HEK293 (cell line): ENCODE measurements around the gene KMT2D.
A peak's percentile ranks its signal among the peaks of the same experiment; 100 is the strongest.

Experiments used
- CTCF ChIA-PET: fragments of 350-600 bp; formaldehyde crosslinking; extraction: SDS; loops from one replicate; lab custom pipeline; 2021; ENCODE audit warnings: antibody characterized with exemption; lab: Yijun Ruan, JAX
- POLR2A ChIA-PET: fragments of 300-600 bp; formaldehyde crosslinking; extraction: SDS; loops from one replicate; lab custom pipeline; 2020; ENCODE audit warnings: antibody characterized with exemption, inconsistent platforms; lab: Yijun Ruan, JAX
- H3K27ac ChIP-seq: fragments of 200-500 bp; sonication (Bioruptor generic); 2 replicates; pipeline ENCODE4 v1.5.1; 2014; ENCODE audit warnings: low read depth, low read length, control low read depth, inconsistent platforms; ENCODE audit errors: extremely low read depth
- H3K36me3 ChIP-seq, 2 experiments: fragments of 200-500 bp in 1 of 2; sonication (Bioruptor generic) in 1 of 2; 1 replicate in 1 of 2; 2 replicates in 1 of 2; pipeline ENCODE4 v1.5.1; 2014 to 2017; ENCODE audit warnings: inconsistent platforms in 2 of 2, low read length in 2 of 2; ENCODE audit not compliant: control insufficient read depth in 2 of 2, insufficient read depth in 1 of 2
- H3K4me1 ChIP-seq: fragments of 200-500 bp; sonication (Bioruptor generic); 2 replicates; pipeline ENCODE4 v1.5.1; 2014; ENCODE audit warnings: mild to moderate bottlenecking, low read length, inconsistent platforms; ENCODE audit not compliant: control insufficient read depth, insufficient read depth
- H3K4me3 ChIP-seq: 2 replicates; pipeline ENCODE4 v1.5.1; 2011; ENCODE audit warnings: low read depth, mild to moderate bottlenecking, control low read depth, low read length, moderate library complexity
- H3K9me3 ChIP-seq: fragments of 200-500 bp; sonication (Bioruptor generic); 2 replicates; pipeline ENCODE4 v1.5.1; 2014; ENCODE audit warnings: low read depth, low read length, inconsistent platforms; ENCODE audit not compliant: control insufficient read depth, insufficient read depth
- EGR2 ChIP-seq: fragments of 450-650 bp; formaldehyde crosslinking; IDR thresholded peaks from 2 replicates; pipeline ENCODE4 v1.5.1; 2016; ENCODE audit warnings: low read depth, missing biosample characterization, missing genetic modification characterization
- GLI4 ChIP-seq: fragments of 450-650 bp; formaldehyde crosslinking; IDR thresholded peaks from 2 replicates; pipeline ENCODE4 v1.5.1; 2016; ENCODE audit warnings: missing biosample characterization, missing genetic modification characterization
- GLIS2 ChIP-seq: fragments of 450-650 bp; formaldehyde crosslinking; IDR thresholded peaks from 2 replicates; pipeline ENCODE4 v1.5.1; 2016; ENCODE audit warnings: missing biosample characterization, missing genetic modification characterization
- KLF9 ChIP-seq: fragments of 450-650 bp; formaldehyde crosslinking; IDR thresholded peaks from 2 replicates; pipeline ENCODE4 v1.5.1; 2016; ENCODE audit warnings: missing biosample characterization, missing genetic modification characterization, low read depth
- MYNN ChIP-seq: fragments of 450-650 bp; formaldehyde crosslinking; IDR thresholded peaks from 2 replicates; pipeline ENCODE4 v1.5.1; 2016; ENCODE audit warnings: missing biosample characterization, missing genetic modification characterization, borderline replicate concordance
- OSR2 ChIP-seq: fragments of 450-650 bp; formaldehyde crosslinking; IDR thresholded peaks from 2 replicates; pipeline ENCODE4 v1.5.1; 2016; ENCODE audit warnings: missing biosample characterization, missing genetic modification characterization
- OVOL3 ChIP-seq: fragments of 450-650 bp; formaldehyde crosslinking; IDR thresholded peaks from 2 replicates; pipeline ENCODE4 v1.5.1; 2016; ENCODE audit warnings: missing biosample characterization, missing genetic modification characterization
- SCRT1 ChIP-seq: fragments of 450-650 bp; formaldehyde crosslinking; IDR thresholded peaks from 2 replicates; pipeline ENCODE4 v1.5.1; 2016; ENCODE audit warnings: missing biosample characterization, missing genetic modification characterization, borderline replicate concordance
- ZBTB17 ChIP-seq: fragments of 450-650 bp; formaldehyde crosslinking; IDR thresholded peaks from 2 replicates; pipeline ENCODE4 v1.5.1; 2016; ENCODE audit warnings: missing biosample characterization, missing genetic modification characterization
- ZBTB20 ChIP-seq: fragments of 450-650 bp; formaldehyde crosslinking; IDR thresholded peaks from 2 replicates; pipeline ENCODE4 v1.5.1; 2016; ENCODE audit warnings: missing biosample characterization, missing genetic modification characterization
- ZFP37 ChIP-seq: fragments of 450-650 bp; formaldehyde crosslinking; IDR thresholded peaks from 2 replicates; pipeline ENCODE4 v1.5.1; 2016; ENCODE audit warnings: missing biosample characterization, missing genetic modification characterization
- ZNF114 ChIP-seq: fragments of 450-650 bp; formaldehyde crosslinking; IDR thresholded peaks from 2 replicates; pipeline ENCODE4 v1.5.0; 2017; ENCODE audit warnings: missing biosample characterization, missing genetic modification characterization
- ZNF132 ChIP-seq: fragments of 450-650 bp; formaldehyde crosslinking; IDR thresholded peaks from 2 replicates; pipeline ENCODE4 v1.5.1; 2017; ENCODE audit warnings: missing biosample characterization, missing genetic modification characterization, borderline replicate concordance
- ZNF169 ChIP-seq: fragments of 450-650 bp; formaldehyde crosslinking; IDR thresholded peaks from 2 replicates; pipeline ENCODE4 v1.5.1; 2016; ENCODE audit warnings: missing biosample characterization, missing genetic modification characterization
- ZNF2 ChIP-seq: fragments of 450-650 bp; formaldehyde crosslinking; IDR thresholded peaks from 2 replicates; pipeline ENCODE4 v1.5.1; 2016; ENCODE audit warnings: missing biosample characterization, missing genetic modification characterization
- ZNF23 ChIP-seq: fragments of 450-650 bp; formaldehyde crosslinking; IDR thresholded peaks from 2 replicates; pipeline ENCODE4 v1.5.1; 2016; ENCODE audit warnings: missing biosample characterization, missing genetic modification characterization, borderline replicate concordance
- ZNF239 ChIP-seq: fragments of 450-650 bp; formaldehyde crosslinking; IDR thresholded peaks from 2 replicates; pipeline ENCODE4 v1.5.1; 2016; ENCODE audit warnings: missing biosample characterization, missing genetic modification characterization
- ZNF280C ChIP-seq: fragments of 450-650 bp; formaldehyde crosslinking; IDR thresholded peaks from 2 replicates; pipeline ENCODE4 v1.5.1; 2016; ENCODE audit warnings: missing biosample characterization, missing genetic modification characterization
- ZNF488 ChIP-seq: fragments of 450-650 bp; formaldehyde crosslinking; IDR thresholded peaks from 2 replicates; pipeline ENCODE4 v1.5.1; 2016; ENCODE audit warnings: missing biosample characterization, missing genetic modification characterization
- ZNF510 ChIP-seq: fragments of 450-650 bp; formaldehyde crosslinking; IDR thresholded peaks from 2 replicates; pipeline ENCODE4 v1.5.1; 2018; ENCODE audit warnings: mild to moderate bottlenecking, missing genetic modification characterization, missing biosample characterization; ENCODE audit not compliant: insufficient replicate concordance
- ZNF600 ChIP-seq: fragments of 450-650 bp; formaldehyde crosslinking; IDR thresholded peaks from 2 replicates; pipeline ENCODE4 v1.5.1; 2016; ENCODE audit warnings: missing biosample characterization, missing genetic modification characterization
- ZNF610 ChIP-seq: fragments of 450-650 bp; formaldehyde crosslinking; IDR thresholded peaks from 2 replicates; pipeline ENCODE4 v1.5.1; 2016; ENCODE audit warnings: missing biosample characterization, missing genetic modification characterization, borderline replicate concordance
- ZNF626 ChIP-seq: fragments of 450-650 bp; sonication (Bioruptor Pico); formaldehyde crosslinking; IDR thresholded peaks from 2 replicates; pipeline ENCODE4 v1.5.1; 2018; ENCODE audit warnings: missing biosample characterization, missing genetic modification characterization, inconsistent platforms
- ZNF645 ChIP-seq: fragments of 450-650 bp; formaldehyde crosslinking; IDR thresholded peaks from 2 replicates; pipeline ENCODE4; 2016; ENCODE audit warnings: missing biosample characterization, missing genetic modification characterization
- ZNF704 ChIP-seq: fragments of 450-650 bp; formaldehyde crosslinking; IDR thresholded peaks from 2 replicates; pipeline ENCODE4 v1.5.1; 2016; ENCODE audit warnings: missing biosample characterization, missing genetic modification characterization
- ZNF707 ChIP-seq: fragments of 450-650 bp; formaldehyde crosslinking; IDR thresholded peaks from 2 replicates; pipeline ENCODE4 v1.5.1; 2016; ENCODE audit warnings: missing biosample characterization, missing genetic modification characterization
- ZNF777 ChIP-seq: fragments of 450-650 bp; formaldehyde crosslinking; IDR thresholded peaks from 2 replicates; pipeline ENCODE4 v1.5.1; 2017; ENCODE audit warnings: missing biosample characterization, missing genetic modification characterization, borderline replicate concordance
- ZSCAN23 ChIP-seq: fragments of 450-650 bp; formaldehyde crosslinking; IDR thresholded peaks from 2 replicates; pipeline ENCODE4 v1.5.1; 2016; ENCODE audit warnings: missing biosample characterization, missing genetic modification characterization

The KMT2D gene

GRCh38 chr12:49091056-49091835 lies 30.7 kb upstream of the KMT2D start:
- no peak overlapping the region for H3K27ac ChIP-seq
- H3K9me3 ChIP-seq, result no peaks in the 10 kb centered on the region
- peaks cover 2 to 10% of the 10 kb centered on the region in 2 experiments; a peak in 1 of 3 replicates for H3K36me3 ChIP-seq
- no peaks in the 10 kb centered on the region for H3K4me1 ChIP-seq
- ChIA-PET CTCF (interaction anchor here (0.6 to 5.0 kb wide), 20 partner anchors 10 to 103 kb away, joined by 3 to 74 read pairs (median 6); partner anchors contain the start of genes LMBR1L and RHEBL1), POLR2A (interaction anchor here (0.7 to 4.8 kb wide), 5 partner anchors 22 to 40 kb away, joined by 3 to 28 read pairs (median 6); partner anchors contain the start of genes RHEBL1 and TUBA1B)
- TF ChIP-seq ZNF510 (tag by site-specific recombination) (no peak), ZNF23 (tag by site-specific recombination) (no peak), ZNF707 (tag by site-specific recombination) (no peak), ZNF114 (no peak), ZNF169 (tag by site-specific recombination) (no peak), ZNF645 (no peak), ZNF132 (tag by site-specific recombination) (no peak), ZNF2 (tag by site-specific recombination) (no peak), SCRT1 (tag by site-specific recombination) (no peak), MYNN (tag by site-specific recombination) (no peak), OVOL3 (tag by site-specific recombination) (no peak), ZSCAN23 (tag by site-specific recombination) (no peak), EGR2 (tag by site-specific recombination) (no peak), ZNF280C (tag by site-specific recombination) (no peak), ZNF610 (tag by site-specific recombination) (no peak), ZFP37 (no peak), GLIS2 (tag by site-specific recombination) (no peak), ZNF239 (tag by site-specific recombination) (no peak), ZNF626 (tag by site-specific recombination) (no peak)
- H3K4me3 ChIP-seq, result no peak overlapping the region

GRCh38 chr12:49089821-49090773 lies 29.5 kb upstream of the KMT2D start:
- POLR2A ChIA-PET, result interaction anchor here (1.0 to 2.2 kb wide), 3 partner anchors 20 to 41 kb away, joined by 3 to 15 read pairs (median 4); partner anchors contain the start of genes RHEBL1 and TUBA1B
- H3K4me3 ChIP-seq, result no peak overlapping the region; the same call in 1 of the 2 replicates
- TF ChIP-seq OSR2 (tag by site-specific recombination), result no peak
- TF ChIP-seq ZNF132 (tag by site-specific recombination), result no peak
- peak; percentile 71 for TF ChIP-seq ZBTB17
- 0 out of 2 replicates have a peak, but pooled peaks have one; percentile 10 for TF ChIP-seq KLF9 (tag by site-specific recombination)
- no peak for TF ChIP-seq ZNF704 (tag by site-specific recombination)
- TF ChIP-seq ZNF777 (tag by site-specific recombination), result peak; percentile 55; the same call in 1 of the 2 replicates
- peak; percentile 41 for TF ChIP-seq ZNF600 (tag by site-specific recombination)
- no peak for TF ChIP-seq ZNF488 (tag by site-specific recombination)
- peak; percentile 46; the same call in 1 of the 2 replicates for TF ChIP-seq ZBTB20 (tag by site-specific recombination)
- TF ChIP-seq GLI4 (tag by site-specific recombination), result no peak
- TF ChIP-seq GLIS2 (tag by site-specific recombination), result peak; percentile 80

More at GRCh38 chr12:49089821-49090773, 29.5 kb upstream of the KMT2D start:
- H3K27ac ChIP-seq, result no peak overlapping the region
- no peaks in the 10 kb centered on the region for H3K9me3 ChIP-seq
- no peaks in the 10 kb centered on the region for H3K36me3 ChIP-seq
- H3K4me1 ChIP-seq, result no peaks in the 10 kb centered on the region
- CTCF ChIA-PET, result interaction anchor here (0.6 to 6.2 kb wide), 7 partner anchors 9 to 67 kb away, joined by 3 to 131 read pairs (median 50); partner anchors contain the start of genes RHEBL1 and TUBA1B
